GM18520 (cell line): ENCODE measurements around the gene GPRC5D.

ENCODE experiments used
- ATAC-seq: cut with Tn5 transposase; IDR thresholded peaks from one replicate; pipeline ENCODE4 v1.9.1; 2021; ENCODE audit not compliant: unreplicated experiment

GPRC5D gene

GRCh38 chr12:12952036-12952435 lies at the start of gene GPRC5D:
Gene GPRC5D, minus strand, starts transcription at chr12:12952170. Its CDS starts 1,786 bp downstream, at chr12:12950384.
- ATAC-seq, result no peak

- no peak for ATAC-seq
These were observed 49.7 kb upstream of the GPRC5D start for GRCh38 chr12:13001775-13002040.

GRCh38 chr12:13000925-13001774 lies 49.2 kb upstream of the GPRC5D start:
- no peak for ATAC-seq

- ATAC-seq, result no peak
These were observed 48.6 kb upstream of the GPRC5D start for GRCh38 chr12:13000616-13000924.

- no peak for ATAC-seq
These were observed 48.1 kb upstream of the GPRC5D start, which contains the start of gene HEBP1 for GRCh38 chr12:12999959-13000615. Gene HEBP1, minus strand, starts transcription at chr12:13000265. Its CDS starts 151 bp downstream, at chr12:13000114.

- ATAC-seq, result no peak
These were observed 47.4 kb upstream of the GPRC5D start for GRCh38 chr12:12999271-12999958.

GRCh38 chr12:12998248-12998647 lies 46.3 kb upstream of the GPRC5D start:
- no peak for ATAC-seq

GRCh38 chr12:12997734-12998133 lies 45.8 kb upstream of the GPRC5D start:
- ATAC-seq, result no peak

GRCh38 chr12:12997156-12997555 lies 45.2 kb upstream of the GPRC5D start:
- ATAC-seq, result no peak

- ATAC-seq, result no peak
These were observed 44.2 kb upstream of the GPRC5D start for GRCh38 chr12:12996209-12996608.

GRCh38 chr12:12995088-12995487 lies 43.1 kb upstream of the GPRC5D start:
- no peak for ATAC-seq

- ATAC-seq, result no peak
These were observed 41.4 kb upstream of the GPRC5D start for GRCh38 chr12:12993367-12993766.

GRCh38 chr12:12992418-12993130 lies 40.6 kb upstream of the GPRC5D start:
- ATAC-seq, result no peak

GRCh38 chr12:12990700-12991468 lies 38.9 kb upstream of the GPRC5D start:
- no peak for ATAC-seq

- no peak for ATAC-seq
These were observed 35.5 kb upstream of the GPRC5D start for GRCh38 chr12:12987421-12987820.

- no peak for ATAC-seq
These were observed 34.9 kb upstream of the GPRC5D start for GRCh38 chr12:12986775-12987331.

- no peak for ATAC-seq
These were observed 33.9 kb upstream of the GPRC5D start for GRCh38 chr12:12985817-12986408.

- ATAC-seq, result no peak
These were observed 32.2 kb upstream of the GPRC5D start for GRCh38 chr12:12984149-12984548.

GRCh38 chr12:12983420-12984035 lies 31.6 kb upstream of the GPRC5D start:
- ATAC-seq, result no peak

- no peak for ATAC-seq
These were observed 30.4 kb upstream of the GPRC5D start for GRCh38 chr12:12982331-12982730.
